GM12801 (cell line): ENCODE measurements around the gene TMEM107.

Source experiments
- TF ChIP-seq, protein P1 (sequence below): IDR thresholded peaks from one replicate; pipeline ENCODE4 v1.5.1; 2011; ENCODE audit warnings: control low read depth; ENCODE audit not compliant: insufficient read length; ENCODE audit errors: extremely low read depth

The TMEM107 gene

DNA sequence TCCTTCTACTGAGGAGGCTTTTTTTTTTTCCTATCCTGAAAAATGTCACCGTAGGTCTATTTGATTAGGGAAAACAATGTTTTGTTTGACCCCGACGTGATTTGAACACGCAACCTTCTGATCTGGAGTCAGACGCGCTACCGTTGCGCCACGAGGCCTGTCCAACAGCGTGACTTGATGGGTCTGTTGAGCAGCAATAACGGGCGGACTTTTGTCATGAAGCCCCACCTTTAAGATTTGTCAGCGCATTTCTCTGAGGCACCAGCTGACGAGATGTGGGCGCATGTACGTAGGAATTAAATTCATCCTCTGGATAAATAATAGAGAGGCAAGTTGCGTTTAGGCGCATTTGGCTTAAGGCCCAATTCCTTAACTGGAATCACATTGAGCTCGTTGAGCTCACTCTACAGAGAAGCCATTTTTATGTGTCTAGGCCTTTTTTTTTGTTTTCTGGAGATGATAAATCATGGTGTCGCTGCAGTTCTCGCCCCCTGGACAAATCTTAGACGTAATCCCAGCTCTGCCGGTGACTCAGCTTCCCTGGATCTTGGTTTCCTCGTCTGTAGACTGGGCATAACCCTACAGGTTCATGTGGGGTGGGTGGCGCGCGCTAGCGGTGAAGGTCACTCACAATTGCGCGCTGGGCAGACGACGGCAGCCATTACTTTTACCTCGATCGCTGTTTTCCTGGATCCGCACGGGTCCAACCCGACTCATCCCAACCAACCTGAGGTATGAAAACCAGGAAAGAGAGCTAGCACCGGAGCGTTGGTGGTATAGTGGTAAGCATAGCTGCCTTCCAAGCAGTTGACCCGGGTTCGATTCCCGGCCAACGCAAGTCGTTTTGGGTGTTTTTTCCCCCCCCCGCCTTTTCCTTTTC, 44.8 kb upstream of the TMEM107 start:
- TF ChIP-seq, protein P1, sequence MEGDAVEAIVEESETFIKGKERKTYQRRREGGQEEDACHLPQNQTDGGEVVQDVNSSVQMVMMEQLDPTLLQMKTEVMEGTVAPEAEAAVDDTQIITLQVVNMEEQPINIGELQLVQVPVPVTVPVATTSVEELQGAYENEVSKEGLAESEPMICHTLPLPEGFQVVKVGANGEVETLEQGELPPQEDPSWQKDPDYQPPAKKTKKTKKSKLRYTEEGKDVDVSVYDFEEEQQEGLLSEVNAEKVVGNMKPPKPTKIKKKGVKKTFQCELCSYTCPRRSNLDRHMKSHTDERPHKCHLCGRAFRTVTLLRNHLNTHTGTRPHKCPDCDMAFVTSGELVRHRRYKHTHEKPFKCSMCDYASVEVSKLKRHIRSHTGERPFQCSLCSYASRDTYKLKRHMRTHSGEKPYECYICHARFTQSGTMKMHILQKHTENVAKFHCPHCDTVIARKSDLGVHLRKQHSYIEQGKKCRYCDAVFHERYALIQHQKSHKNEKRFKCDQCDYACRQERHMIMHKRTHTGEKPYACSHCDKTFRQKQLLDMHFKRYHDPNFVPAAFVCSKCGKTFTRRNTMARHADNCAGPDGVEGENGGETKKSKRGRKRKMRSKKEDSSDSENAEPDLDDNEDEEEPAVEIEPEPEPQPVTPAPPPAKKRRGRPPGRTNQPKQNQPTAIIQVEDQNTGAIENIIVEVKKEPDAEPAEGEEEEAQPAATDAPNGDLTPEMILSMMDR: no peak

DNA sequence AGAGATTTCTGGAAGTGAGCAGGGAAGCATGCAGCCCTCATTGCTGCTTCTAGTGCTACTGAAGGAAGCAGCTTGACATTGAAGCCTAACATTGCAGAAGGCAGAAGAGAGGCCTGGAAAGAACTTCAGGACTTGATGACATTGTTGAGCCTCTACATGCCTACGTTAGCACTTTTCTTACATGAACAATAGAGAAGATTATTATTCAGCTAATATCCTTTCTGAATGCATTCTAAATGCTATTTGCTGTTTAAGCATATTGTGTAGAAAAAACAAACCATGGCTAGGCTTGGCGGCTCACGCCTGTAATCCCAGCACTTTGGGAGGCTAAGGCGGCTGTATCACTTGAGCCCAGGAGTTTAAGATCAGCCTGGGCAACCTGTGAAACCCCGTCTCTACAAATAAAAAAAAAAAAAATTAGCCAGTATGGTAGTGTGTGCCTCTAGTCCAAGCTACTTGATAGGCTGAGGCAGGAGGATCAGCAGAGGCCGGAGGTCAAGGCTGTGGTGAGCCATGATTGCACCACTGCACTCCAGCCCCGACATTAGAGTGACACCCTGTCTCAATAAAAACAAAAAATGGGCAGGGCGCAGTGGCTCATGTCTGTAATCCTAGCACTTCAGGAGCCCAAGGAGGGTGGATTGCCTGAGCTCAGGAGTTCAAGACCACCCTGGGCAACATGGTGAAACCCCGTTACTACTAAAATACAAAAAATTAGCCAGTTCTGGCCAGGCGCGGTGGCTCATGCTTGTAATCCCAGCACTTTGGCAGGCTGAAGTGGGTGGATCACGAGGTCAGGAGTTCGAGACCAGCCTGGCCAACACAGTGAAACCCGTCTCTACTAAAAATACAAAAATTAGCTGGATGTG, 36.4 kb upstream of the TMEM107 start:
- TF ChIP-seq, protein P1: no peak

DNA sequence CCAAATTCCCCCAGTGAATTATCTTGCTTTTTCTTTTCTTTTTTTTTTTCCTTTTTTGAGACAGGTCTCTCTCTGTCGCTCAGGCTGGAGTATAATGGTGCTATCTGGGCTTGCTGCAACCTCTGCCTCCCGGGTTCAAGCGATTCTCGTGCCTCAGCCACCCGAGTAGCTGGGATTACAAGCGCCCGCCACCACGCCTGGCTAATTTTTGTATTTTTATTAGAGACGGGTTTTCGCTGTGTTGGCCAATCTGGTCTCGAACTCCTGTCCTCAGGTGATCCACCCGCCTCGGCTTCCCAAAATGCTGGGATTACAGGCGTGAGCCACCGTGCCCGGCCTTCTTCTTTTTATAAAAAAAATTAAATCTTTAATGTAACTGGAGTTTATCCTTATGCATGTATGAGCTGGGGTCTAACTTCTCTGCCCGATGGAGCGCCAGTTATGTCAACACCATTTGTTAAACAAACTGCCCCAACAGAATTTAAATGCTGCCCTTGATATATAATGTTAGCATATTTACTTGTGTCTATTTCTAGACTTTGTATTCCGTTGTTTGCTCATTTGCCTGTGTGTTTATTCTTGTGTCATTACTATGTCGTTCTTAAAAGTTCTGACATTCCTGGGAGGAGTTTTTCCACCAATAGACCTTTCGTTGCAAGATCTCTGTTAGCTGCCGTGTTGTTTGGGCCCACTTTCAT, 34.7 kb upstream of the TMEM107 start:
- TF ChIP-seq, protein P1: no peak

GRCh38 chr17:8209907-8210760, 34.0 kb upstream of the TMEM107 start, which contains the start of gene AURKB:
Gene AURKB (minus strand): TSS chr17:8210575. CDS start chr17:8210224, 351 bp downstream.
- TF ChIP-seq, protein P1: no peak

DNA sequence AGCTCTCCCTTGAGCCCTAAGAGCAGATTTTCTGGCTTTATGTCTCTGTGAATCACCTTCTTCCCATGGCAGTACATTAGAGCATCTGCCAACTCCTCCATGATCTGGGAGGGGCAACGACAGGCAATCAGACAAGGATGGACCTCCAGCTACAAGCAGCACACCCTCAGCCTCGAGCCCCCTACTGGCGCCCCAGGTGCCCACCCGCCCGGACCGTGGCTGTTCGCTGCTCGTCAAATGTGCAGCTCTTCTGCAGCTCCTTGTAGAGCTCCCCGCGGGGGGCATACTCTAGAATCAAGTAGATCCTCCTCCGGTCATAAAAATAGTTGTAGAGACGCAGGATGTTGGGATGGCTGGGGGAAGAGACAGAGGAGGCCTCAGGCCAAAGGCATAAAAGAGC, 30.4 kb upstream of the TMEM107 start:
- TF ChIP-seq, protein P1: no peak

- TF ChIP-seq, protein P1: no peak
Measured at GRCh38 chr17:8204761-8205555, 28.8 kb upstream of the TMEM107 start.
